Neuronal stem cell (in vitro differentiated cells): ENCODE measurements around the gene CACTIN.

Source experiments
- DNase-seq: peaks from one replicate; pipeline ENCODE4 v3.0.0-alpha.2; 2013; ENCODE audit warnings: low spot score
- H2AFZ ChIP-seq: one replicate; pipeline ENCODE4 v1.6.1; 2013; ENCODE audit warnings: mild to moderate bottlenecking, low read length, inconsistent platforms
- H2AK5ac ChIP-seq: 2 replicates; pipeline ENCODE4 v1.6.1; 2013; ENCODE audit warnings: low read depth, mild to moderate bottlenecking, inconsistent platforms, low read length, moderate library complexity, mixed read lengths
- H2BK120ac ChIP-seq: 2 replicates; pipeline ENCODE4 v1.6.1; 2013; ENCODE audit warnings: low read depth, mild to moderate bottlenecking, inconsistent platforms, low read length, moderate library complexity, mixed read lengths
- H2BK12ac ChIP-seq: one replicate; pipeline ENCODE4 v1.6.1; 2013; ENCODE audit warnings: low read length, inconsistent platforms
- H2BK15ac ChIP-seq: 2 replicates; pipeline ENCODE4 v1.6.1; 2013; ENCODE audit warnings: mild to moderate bottlenecking, low read length, inconsistent platforms, mixed read lengths
- H2BK5ac ChIP-seq: one replicate; pipeline ENCODE4 v1.6.1; 2013; ENCODE audit warnings: inconsistent platforms, mild to moderate bottlenecking, low read length, moderate library complexity
- H3K14ac ChIP-seq: one replicate; pipeline ENCODE4 v1.6.1; 2013; ENCODE audit warnings: low read length, inconsistent platforms
- H3K18ac ChIP-seq: 2 replicates; pipeline ENCODE4 v1.6.1; 2013; ENCODE audit warnings: low read length, inconsistent platforms
- H3K23ac ChIP-seq: 2 replicates; pipeline ENCODE4 v1.6.1; 2013; ENCODE audit warnings: low read depth, mild to moderate bottlenecking, mixed read lengths, low read length, inconsistent platforms; ENCODE audit not compliant: poor library complexity
- H3K27ac ChIP-seq: replicated peaks from 3 replicates; pipeline ENCODE4 v1.5.1; 2013; ENCODE audit warnings: low read length, inconsistent platforms
- H3K27me3 ChIP-seq, 3 experiments: 2 replicates each; pipeline ENCODE4 v1.6.1; 2013; ENCODE audit warnings: low read length in 3 of 3, mild to moderate bottlenecking in 2 of 3, inconsistent platforms in 1 of 3, low read depth in 1 of 3, mixed read lengths in 1 of 3, moderate library complexity in 1 of 3; ENCODE audit not compliant: control insufficient read depth in 3 of 3, insufficient read depth in 3 of 3
- H3K36me3 ChIP-seq, 2 donors: replicated peaks in 1 of 2; 2 replicates each; pipeline ENCODE4 v1.6.1; 2013; ENCODE audit warnings: low read length in 2 of 2; ENCODE audit not compliant: control insufficient read depth in 2 of 2, insufficient read depth in 2 of 2
- H3K4ac ChIP-seq: 2 replicates; pipeline ENCODE4 v1.6.1; 2013; ENCODE audit warnings: inconsistent platforms, mild to moderate bottlenecking, low read length, moderate library complexity
- H3K4me1 ChIP-seq, 2 donors: 1 replicate in 1 of 2; 2 replicates in 1 of 2; pipeline ENCODE4 v1.6.1; 2013; ENCODE audit warnings: low read length in 2 of 2, low read depth in 1 of 2; ENCODE audit not compliant: control insufficient read depth in 2 of 2, insufficient read depth in 1 of 2
- H3K4me2 ChIP-seq: one replicate; pipeline ENCODE4 v1.6.1; 2013; ENCODE audit warnings: mild to moderate bottlenecking, low read length, inconsistent platforms; ENCODE audit not compliant: insufficient read depth, poor library complexity, severe bottlenecking
- H3K4me3 ChIP-seq, 2 donors: 2 replicates each; pipeline ENCODE4 v1.5.1; 2013; ENCODE audit warnings: low read length in 2 of 2, mild to moderate bottlenecking in 2 of 2, inconsistent platforms in 1 of 2, moderate library complexity in 1 of 2
- H3K79me1 ChIP-seq: one replicate; pipeline ENCODE4 v1.6.1; 2013; ENCODE audit warnings: low read depth, mild to moderate bottlenecking, inconsistent platforms, low read length, moderate library complexity
- H3K9ac ChIP-seq: one replicate; pipeline ENCODE4 v1.6.1; 2013; ENCODE audit warnings: mild to moderate bottlenecking, low read depth, low read length, inconsistent platforms; ENCODE audit not compliant: poor library complexity
- H3K9me3 ChIP-seq, 2 donors: replicated peaks in 1 of 2; 2 replicates each; pipeline versions ENCODE3 to v1.6.1; 2013; ENCODE audit warnings: low read length in 2 of 2, mild to moderate bottlenecking in 2 of 2, inconsistent platforms in 1 of 2, low read depth in 1 of 2, mixed read lengths in 1 of 2, moderate library complexity in 1 of 2; ENCODE audit not compliant: control insufficient read depth in 2 of 2, insufficient read depth in 1 of 2
- H4K8ac ChIP-seq: one replicate; pipeline ENCODE4 v1.6.1; 2013; ENCODE audit warnings: low read depth, mild to moderate bottlenecking, inconsistent platforms, low read length, moderate library complexity
- H4K91ac ChIP-seq: one replicate; pipeline ENCODE4 v1.6.1; 2013; ENCODE audit warnings: low read length, low read depth, mild to moderate bottlenecking, inconsistent platforms; ENCODE audit not compliant: poor library complexity
- WGBS, 2 donors: extraction: QIAGEN DNeasy Blood & Tissue Kit; methylation state at CpG; one replicate each; pipeline ENCODE4 v1.1.7; 2013; ENCODE audit warnings: missing lambda C conversion rate in 2 of 2, mixed read lengths in 1 of 2; ENCODE audit not compliant: insufficient read length in 2 of 2, insufficient replicate concordance in 1 of 2; ENCODE audit errors: extremely low coverage in 2 of 2; 5-methylcytosine and 5-hydroxymethylcytosine counted together

CACTIN gene

GRCh38 chr19:3576696-3577443, 49.7 kb downstream of the CACTIN start:
- Histone ChIP-seq H3K27ac (peak overlapping the region; percentile 49), H3K4me3 (peak overlapping the region in 1 of 2 donors; percentile 84), H3K4me1 (peaks cover 4 to 17% of the 10 kb centered on the region in 2 donors), H3K4me2 (peak overlapping the region; percentile 86), H3K18ac (peak overlapping the region; percentile 94), H2BK5ac (peak overlapping the region; percentile 33), H4K8ac (peak overlapping the region; percentile 1), H3K27me3 (peaks cover 0 to 28% (median 0%) of the 10 kb centered on the region in 3 experiments), H2BK15ac (peak overlapping the region; percentile 6), H4K91ac (no peak overlapping the region), H3K9ac (peak overlapping the region; percentile 96), H3K4ac (no peak overlapping the region), H2AK5ac (peak overlapping the region; percentile 7), H3K23ac (peak overlapping the region; percentile 100), H3K36me3 (peaks cover 9 to 19% of the 10 kb centered on the region in 2 donors), H3K14ac (peak overlapping the region; percentile 97), H3K79me1 (peaks cover 3% of the 10 kb centered on the region), H3K9me3 (no peaks in the 10 kb centered on the region), H2AFZ (no peak overlapping the region), H2BK12ac (peak overlapping the region; percentile 58), H2BK120ac (no peak overlapping the region)
- WGBS, 2 donors: no CpG with 5 or more reads among the region's 78 CpGs
- DNase-seq: no peak

GRCh38 chr19:3575949-3576673, 50.5 kb downstream of the CACTIN start:
- Histone ChIP-seq H3K4me3 (peak overlapping the region in 1 of 2 donors; percentile 84), H2AK5ac (peak overlapping the region; percentile 7), H3K14ac (peak overlapping the region; percentile 97), H2BK12ac (peak overlapping the region; percentile 58), H3K27ac (peak overlapping the region; percentile 49), H2BK120ac (no peak overlapping the region), H2BK5ac (peak overlapping the region; percentile 33), H4K91ac (no peak overlapping the region), H3K4ac (no peak overlapping the region), H2AFZ (no peak overlapping the region), H2BK15ac (peak overlapping the region; percentile 6), H3K23ac (peak overlapping the region; percentile 100), H3K9me3 (no peaks in the 10 kb centered on the region), H3K9ac (peak overlapping the region; percentile 96), H3K4me1 (peaks cover 5 to 17% of the 10 kb centered on the region in 2 donors), H3K4me2 (peak overlapping the region; percentile 86), H3K79me1 (peaks cover 3% of the 10 kb centered on the region), H3K18ac (peak overlapping the region; percentile 94), H3K36me3 (peaks cover 9 to 19% of the 10 kb centered on the region in 2 donors), H3K27me3 (peaks cover 0 to 28% (median 0%) of the 10 kb centered on the region in 3 experiments), H4K8ac (peak overlapping the region; percentile 1)
- WGBS, 2 donors: no CpG with 5 or more reads among the region's 29 CpGs
- DNase-seq: no peak

GRCh38 chr19:3575260-3575741, 51.3 kb downstream of the CACTIN start:
- H3K4ac ChIP-seq: no peak overlapping the region
- no peak overlapping the region for H2AK5ac ChIP-seq
- no peak overlapping the region for H2BK15ac ChIP-seq
- peaks cover 3% of the 10 kb centered on the region for H3K79me1 ChIP-seq
- no peak overlapping the region for H3K18ac ChIP-seq
- no peak overlapping the region for H2BK5ac ChIP-seq
- H3K27ac ChIP-seq: no peak overlapping the region
- no peaks in the 10 kb centered on the region for H3K9me3 ChIP-seq
- peaks cover 0 to 28% (median 0%) of the 10 kb centered on the region in 3 experiments for H3K27me3 ChIP-seq
- no peak overlapping the region for H2BK120ac ChIP-seq
- no peak overlapping the region for H3K14ac ChIP-seq
- H2BK12ac ChIP-seq: no peak overlapping the region
- no peak overlapping the region for H4K8ac ChIP-seq
- no peak overlapping the region for H3K4me2 ChIP-seq
- DNase-seq: no peak
- H3K36me3 ChIP-seq: peaks cover 9 to 19% of the 10 kb centered on the region in 2 donors
- peaks cover 5 to 17% of the 10 kb centered on the region in 2 donors for H3K4me1 ChIP-seq
- no peak overlapping the region for H4K91ac ChIP-seq
- H3K9ac ChIP-seq: no peak overlapping the region
- H3K23ac ChIP-seq: no peak overlapping the region
- WGBS, 2 donors: no CpG with 5 or more reads among the region's 19 CpGs
- no peak overlapping the region for H3K4me3 ChIP-seq
- H2AFZ ChIP-seq: no peak overlapping the region
